Lung microvascular endothelial cell (primary cell): Measurements from ENCODE around the gene SMCP. TPM values are rescaled to one million over a fixed set of nuclear protein-coding genes. Genes with fewer than 3 reads are reported as not detected.

Source experiments
- total RNA-seq: library from RNA; depleted of rRNA; stranded (reverse); fragments of >200 nt; gene quantifications from 2 replicates; pipeline ENCODE4 v1.2.1, GENCODE V29; 2014

SMCP gene
- total RNA-seq, 1 donor from 2014 or later, result not detected

Other genes with a start within 250 kb of the SMCP start
- gene LCE2D, start 214.9 kb upstream of the SMCP start, total RNA-seq, result not detected in 2 replicates
- not detected in 2 replicates for gene LCE2C, start 203.0 kb upstream of the SMCP start, total RNA-seq
- not detected in 2 replicates for gene LCE2B, start 192.2 kb upstream of the SMCP start, total RNA-seq
- not detected in 2 replicates for gene LCE2A, start 180.0 kb upstream of the SMCP start, total RNA-seq
- not detected in 2 replicates for gene LCE4A, start 170.2 kb upstream of the SMCP start, total RNA-seq
- gene KPRP, start 120.3 kb upstream of the SMCP start, total RNA-seq, result not detected in 2 replicates
- not detected in 2 replicates for gene LCE1F, start 103.2 kb upstream of the SMCP start, total RNA-seq
- gene LCE1E, start 92.1 kb upstream of the SMCP start, total RNA-seq, result not detected in 2 replicates
- not detected in 2 replicates for gene LCE1D, start 81.6 kb upstream of the SMCP start, total RNA-seq
- gene LCE1C, start 71.7 kb upstream of the SMCP start, total RNA-seq, result not detected in 2 replicates
- gene LCE1B, start 66.4 kb upstream of the SMCP start, total RNA-seq, result not detected in 2 replicates
- not detected in 2 replicates for gene LCE1A, start 50.8 kb upstream of the SMCP start, total RNA-seq
- gene LCE6A, start 35.5 kb upstream of the SMCP start, total RNA-seq, result not detected in 2 replicates
- gene LCE7A, start 18.3 kb upstream of the SMCP start, total RNA-seq, result not detected in 2 replicates
- gene IVL, start 30.2 kb downstream of the SMCP start, total RNA-seq, result not detected in 2 replicates
- not detected in 2 replicates for gene SPRR5, start 68.9 kb downstream of the SMCP start, total RNA-seq
- not detected in 2 replicates for gene SPRR4, start 92.3 kb downstream of the SMCP start, total RNA-seq
- gene SPRR1A, start 105.8 kb downstream of the SMCP start, total RNA-seq, result not detected in 2 replicates
- not detected in 2 replicates for gene SPRR3, start 123.4 kb downstream of the SMCP start, total RNA-seq
- gene SPRR1B, start 152.9 kb downstream of the SMCP start, total RNA-seq, result not detected in 2 replicates
- gene SPRR2D, start 162.8 kb downstream of the SMCP start, total RNA-seq, result not detected in 2 replicates
- gene SPRR2A, start 179.2 kb downstream of the SMCP start, total RNA-seq, result not detected in 2 replicates
- gene SPRR2B, start 193.3 kb downstream of the SMCP start, total RNA-seq, result not detected in 2 replicates
- gene SPRR2E, start 216.2 kb downstream of the SMCP start, total RNA-seq, result not detected in 2 replicates
- not detected in 2 replicates for gene SPRR2F, start 235.2 kb downstream of the SMCP start, total RNA-seq